Neural progenitor cell (in vitro differentiated cells): ENCODE data around the gene RAC2. TPM values are rescaled to one million over a fixed set of nuclear protein-coding genes. Genes with fewer than 3 reads are reported as not detected.
A peak's percentile ranks its signal among the peaks of the same experiment; 100 is the strongest.

Source experiments
- DNase-seq: peaks from one replicate; pipeline ENCODE4 v3.0.0-alpha.2; 2016; ENCODE audit warnings: low spot score
- H2AFZ ChIP-seq: fragments of 200-600 bp; sonication (generic); replicated peaks from 2 replicates; pipeline ENCODE4 v1.6.1; 2016; ENCODE audit warnings: antibody characterized with exemption
- H3F3A ChIP-seq: fragments of 200-600 bp; sonication (generic); 2 replicates; pipeline ENCODE4 v1.6.1; 2016; ENCODE audit warnings: antibody characterized with exemption, low read depth
- H3K27ac ChIP-seq: fragments of 200-600 bp; sonication (generic); 2 replicates; pipeline ENCODE4 v1.5.1; 2016; ENCODE audit warnings: mild to moderate bottlenecking
- H3K27me3 ChIP-seq: fragments of 200-600 bp; sonication (generic); 2 replicates; pipeline ENCODE4 v1.6.1; 2016; ENCODE audit warnings: mild to moderate bottlenecking, moderate library complexity
- H3K36me3 ChIP-seq: fragments of 200-600 bp; sonication (generic); 2 replicates; pipeline ENCODE4 v1.5.1; 2016
- H3K4me1 ChIP-seq: fragments of 200-600 bp; sonication (generic); 2 replicates; pipeline ENCODE4 v1.6.1; 2016; ENCODE audit warnings: mixed run types
- H3K4me2 ChIP-seq: fragments of 200-600 bp; sonication (generic); 2 replicates; pipeline ENCODE4 v1.6.1; 2016
- H3K4me3 ChIP-seq: fragments of 200-600 bp; sonication (generic); 2 replicates; pipeline ENCODE4 v1.5.1; 2016
- H3K79me2 ChIP-seq: fragments of 200-600 bp; sonication (generic); 2 replicates; pipeline ENCODE4 v1.6.1; 2016; ENCODE audit warnings: low read depth
- H3K9ac ChIP-seq: fragments of 200-600 bp; sonication (generic); 2 replicates; pipeline ENCODE4 v1.6.1; 2016
- H3K9me3 ChIP-seq: fragments of 200-600 bp; sonication (generic); 2 replicates; pipeline ENCODE4 v1.5.1; 2016; ENCODE audit warnings: low read depth
- H4K20me1 ChIP-seq: fragments of 200-600 bp; sonication (generic); 2 replicates; pipeline ENCODE4 v1.6.1; 2016; ENCODE audit warnings: low read depth
- H3K27ac Mint-ChIP-seq: 3 replicates; pipeline ENCODE4 v1.8.0; 2021; ENCODE audit warnings: mixed read lengths
- H3K27me3 Mint-ChIP-seq: 2 replicates; pipeline ENCODE4 v1.8.0; 2022; ENCODE audit warnings: low read depth, mild to moderate bottlenecking, inconsistent platforms, moderate library complexity, mixed read lengths; ENCODE audit not compliant: insufficient read depth
- H3K36me3 Mint-ChIP-seq: 3 replicates; pipeline ENCODE4 v1.8.0; 2021; ENCODE audit warnings: mixed read lengths
- H3K4me1 Mint-ChIP-seq: 3 replicates; pipeline ENCODE4 v1.8.0; 2021; ENCODE audit warnings: mixed read lengths
- H3K4me3 Mint-ChIP-seq: 3 replicates; pipeline ENCODE4 v1.8.0; 2021; ENCODE audit warnings: mild to moderate bottlenecking, moderate library complexity, mixed read lengths
- H3K9me3 Mint-ChIP-seq: 3 replicates; pipeline ENCODE4 v1.8.0; 2020; ENCODE audit warnings: mixed read lengths
- CTCF ChIP-seq: fragments of 200-600 bp; sonication (generic); IDR thresholded peaks from 2 replicates; pipeline ENCODE4 v1.5.1; 2017; ENCODE audit warnings: antibody characterized with exemption, mild to moderate bottlenecking
- EZH2 ChIP-seq: fragments of 200-600 bp; sonication (generic); IDR thresholded peaks from 2 replicates; pipeline ENCODE4 v1.6.1; 2017; ENCODE audit warnings: antibody characterized with exemption, mild to moderate bottlenecking, moderate library complexity
- EZH2phosphoT487 ChIP-seq: fragments of 200-600 bp; sonication (generic); IDR thresholded peaks from 2 replicates; pipeline ENCODE4 v1.6.1; 2017; ENCODE audit warnings: antibody characterized with exemption
- total RNA-seq: library from RNA; depleted of rRNA; stranded (reverse); fragments of >200 nt; gene quantifications from 2 replicates; pipeline ENCODE4 v1.2.3, GENCODE V29; 2015; ENCODE audit warnings: low replicate concordance

The RAC2 gene
- total RNA-seq, 1 donor from 2014 or later = 1.7 TPM

- Histone ChIP-seq H3K9ac (no peak overlapping the region), H3K4me1 (peaks cover 27% of the 10 kb centered on the region), H3K79me2 (no peaks in the 10 kb centered on the region), H3F3A (peaks cover 34% of the 10 kb centered on the region), H3K36me3 (no peaks in the 10 kb centered on the region), H3K9me3 (peaks cover 8% of the 10 kb centered on the region), H3K27ac (peak overlapping the region; percentile 89), H2AFZ (no peak overlapping the region), H4K20me1 (no peaks in the 10 kb centered on the region), H3K4me3 (no peak overlapping the region), H3K4me2 (peak overlapping the region; percentile 77), H3K27me3 (no peaks in the 10 kb centered on the region)
- Mint-ChIP-seq H3K4me3 (no peak overlapping the region), H3K36me3 (peaks cover 10% of the 10 kb centered on the region), H3K9me3 (peaks cover 10% of the 10 kb centered on the region), H3K27ac (peak overlapping the region; percentile 96), H3K4me1 (peaks cover 38% of the 10 kb centered on the region), H3K27me3 (peaks cover 6% of the 10 kb centered on the region)
- no peak for TF ChIP-seq EZH2phosphoT487
- no peak for TF ChIP-seq CTCF
- TF ChIP-seq EZH2 = no peak
- no peak for DNase-seq
Observed at GRCh38 chr22:37188901-37189466, 55.1 kb downstream of the RAC2 start.

GRCh38 chr22:37187891-37188761, 55.9 kb downstream of the RAC2 start, which contains the start of gene C1QTNF6:
TSS of gene C1QTNF6 (minus strand) at chr22:37188247. CDS start at chr22:37188213, 34 bp downstream.
- no peaks in the 10 kb centered on the region for H4K20me1 ChIP-seq
- peaks cover 8% of the 10 kb centered on the region for H3K9me3 ChIP-seq
- TF ChIP-seq CTCF (no peak), EZH2 (peak; percentile 32), EZH2phosphoT487 (no peak)
- DNase-seq = peak; percentile 86
- Mint-ChIP-seq H3K4me3 (peak within 1 kb of the TSS; percentile 84), H3K9me3 (peaks cover 6% of the 10 kb centered on the region), H3K4me1 (peaks cover 41% of the 10 kb centered on the region), H3K27me3 (peaks cover 5% of the 10 kb centered on the region), H3K36me3 (peaks cover 8% of the 10 kb centered on the region), H3K27ac (peak within 1 kb of the TSS; percentile 98)
- H3K4me2 ChIP-seq = peak within 1 kb of the TSS; percentile 77
- H3K27me3 ChIP-seq = no peaks in the 10 kb centered on the region
- peak within 1 kb of the TSS; percentile 2 for H3K9ac ChIP-seq
- peaks cover 34% of the 10 kb centered on the region for H3F3A ChIP-seq
- peaks cover 27% of the 10 kb centered on the region for H3K4me1 ChIP-seq
- peak within 1 kb of the TSS; percentile 89 for H3K27ac ChIP-seq
- H3K4me3 ChIP-seq = peak within 1 kb of the TSS; percentile 34
- H3K36me3 ChIP-seq = no peaks in the 10 kb centered on the region
- H2AFZ ChIP-seq = peak within 1 kb of the TSS; percentile 48
- H3K79me2 ChIP-seq = no peaks in the 10 kb centered on the region

- Histone ChIP-seq H3F3A (peaks cover 34% of the 10 kb centered on the region), H4K20me1 (no peaks in the 10 kb centered on the region), H3K4me3 (peak overlapping the region; percentile 34), H3K4me2 (peak overlapping the region; percentile 77), H3K36me3 (no peaks in the 10 kb centered on the region), H2AFZ (peak overlapping the region; percentile 48), H3K79me2 (no peaks in the 10 kb centered on the region), H3K9ac (peak overlapping the region; percentile 2), H3K27me3 (no peaks in the 10 kb centered on the region), H3K9me3 (peaks cover 8% of the 10 kb centered on the region), H3K27ac (peak overlapping the region; percentile 89), H3K4me1 (peaks cover 27% of the 10 kb centered on the region)
- Mint-ChIP-seq H3K9me3 (peaks cover under 1% of the 10 kb centered on the region), H3K27ac (peak overlapping the region; percentile 98), H3K4me3 (peak overlapping the region; percentile 84), H3K27me3 (peaks cover 5% of the 10 kb centered on the region), H3K36me3 (peaks cover 7% of the 10 kb centered on the region), H3K4me1 (peaks cover 41% of the 10 kb centered on the region)
- TF ChIP-seq EZH2 = no peak
- TF ChIP-seq CTCF = no peak
- TF ChIP-seq EZH2phosphoT487 = no peak
- no peak for DNase-seq
Observed at GRCh38 chr22:37187552-37187890, 56.5 kb downstream of the RAC2 start.
